Measurements from ENCODE around the gene ETV1. TPM values are rescaled to one million over a fixed set of nuclear protein-coding genes. Genes with fewer than 3 reads are reported as not detected.

ETV1 gene
- total RNA-seq, 1 experiment from 2014 or later, result 68.5 TPM

DNA sequence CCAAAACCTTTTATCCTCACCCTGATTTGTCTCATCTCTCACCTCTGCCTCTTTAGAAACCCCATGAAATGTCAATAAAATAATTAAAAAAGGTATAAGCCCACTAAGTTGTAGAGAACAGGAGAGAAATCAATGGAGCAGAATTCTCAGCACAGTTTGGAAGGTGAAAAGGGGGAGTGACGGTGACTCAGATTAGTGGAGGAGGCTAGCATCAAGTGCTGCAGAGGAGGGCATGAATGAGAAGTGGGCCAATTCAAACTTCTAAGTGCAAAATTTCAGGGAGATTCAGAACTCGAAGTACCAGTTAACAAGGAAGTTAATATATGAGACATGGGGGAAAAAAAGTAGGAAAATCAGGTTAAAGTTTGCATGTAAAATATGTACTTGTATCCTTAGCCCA is 34.9 kb upstream of the ETV1 start:
- Histone ChIP-seq H2AK5ac (ENCODE audit: insufficient read length, low read length) (no peak overlapping the region), H3K4ac (ENCODE audit: low read depth, low read length) (no peak overlapping the region), H4K91ac (ENCODE audit: insufficient read length, low read depth, low read length) (no peak overlapping the region), H3K56ac (ENCODE audit: insufficient read length, low read depth, low read length) (no peak overlapping the region), H3K23me2 (ENCODE audit: insufficient read length, low read depth, low read length, poor library complexity, severe bottlenecking) (no peaks in the 10 kb centered on the region), H4K8ac (replicated peaks; ENCODE audit: insufficient read length, low read depth, low read length) (no peak overlapping the region), H3K23ac (ENCODE audit: insufficient read length, low read depth, low read length) (no peak overlapping the region), H2AFZ (ENCODE audit: low read length) (no peak overlapping the region), H3K79me1 (ENCODE audit: insufficient read depth, low read depth, low read length, poor library complexity, severe bottlenecking) (no peaks in the 10 kb centered on the region), H3K4me2 (ENCODE audit: insufficient read depth, insufficient read length, low read length) (no peak overlapping the region), H3K9me3 (ENCODE audit: control insufficient read depth, low read depth, low read length) (no peaks in the 10 kb centered on the region), H4K5ac (ENCODE audit: insufficient read length, low read depth, low read length) (no peak overlapping the region), H2BK120ac (ENCODE audit: low read depth, low read length, poor library complexity, severe bottlenecking) (no peak overlapping the region), H4K20me1 (ENCODE audit: control insufficient read depth, insufficient read depth, insufficient read length) (no peaks in the 10 kb centered on the region), H2BK20ac (ENCODE audit: low read depth, low read length, poor library complexity, severe bottlenecking) (no peak overlapping the region), H3K9ac (ENCODE audit: extremely low read depth, insufficient read length, low read length) (no peak overlapping the region), H3K18ac (ENCODE audit: insufficient read length, low read depth, low read length) (no peak overlapping the region), H3K14ac (ENCODE audit: insufficient read depth, low read length) (no peak overlapping the region), H2BK5ac (ENCODE audit: insufficient read length, low read length) (no peak overlapping the region), H3K27ac (ENCODE audit: insufficient read length, low read depth, low read length) (no peak overlapping the region), H3T11ph (ENCODE audit: low read length) (no peak overlapping the region), H2BK15ac (ENCODE audit: low read depth, low read length) (no peak overlapping the region), H3K79me2 (ENCODE audit: insufficient read depth, low read length) (no peaks in the 10 kb centered on the region), H3K4me1 (ENCODE audit: insufficient read depth, low read length) (no peaks in the 10 kb centered on the region), H3K27me3 (ENCODE audit: insufficient read depth, low read length) (no peaks in the 10 kb centered on the region), H2BK12ac (ENCODE audit: insufficient read length, low read depth, low read length) (no peak overlapping the region)
- Mint-ChIP-seq H3K4me1 (0 out of 4 replicates have a peak, but pooled peaks cover 0 to 3% of the 10 kb centered on the region in 2 experiments), H3K27me3 (ENCODE audit: low read depth) (no peaks in the 10 kb centered on the region), H3K36me3 (ENCODE audit: insufficient read depth in 1 of 3, low read depth in 3 of 3) (no peaks in the 10 kb centered on the region; a peak in 1 of 7 replicates), H3K27ac (no peak overlapping the region), H3K9me3 (no peaks in the 10 kb centered on the region), H3K4me3 (no peak overlapping the region)
- no peak for DNase-seq
- TF ChIP-seq, protein P1, sequence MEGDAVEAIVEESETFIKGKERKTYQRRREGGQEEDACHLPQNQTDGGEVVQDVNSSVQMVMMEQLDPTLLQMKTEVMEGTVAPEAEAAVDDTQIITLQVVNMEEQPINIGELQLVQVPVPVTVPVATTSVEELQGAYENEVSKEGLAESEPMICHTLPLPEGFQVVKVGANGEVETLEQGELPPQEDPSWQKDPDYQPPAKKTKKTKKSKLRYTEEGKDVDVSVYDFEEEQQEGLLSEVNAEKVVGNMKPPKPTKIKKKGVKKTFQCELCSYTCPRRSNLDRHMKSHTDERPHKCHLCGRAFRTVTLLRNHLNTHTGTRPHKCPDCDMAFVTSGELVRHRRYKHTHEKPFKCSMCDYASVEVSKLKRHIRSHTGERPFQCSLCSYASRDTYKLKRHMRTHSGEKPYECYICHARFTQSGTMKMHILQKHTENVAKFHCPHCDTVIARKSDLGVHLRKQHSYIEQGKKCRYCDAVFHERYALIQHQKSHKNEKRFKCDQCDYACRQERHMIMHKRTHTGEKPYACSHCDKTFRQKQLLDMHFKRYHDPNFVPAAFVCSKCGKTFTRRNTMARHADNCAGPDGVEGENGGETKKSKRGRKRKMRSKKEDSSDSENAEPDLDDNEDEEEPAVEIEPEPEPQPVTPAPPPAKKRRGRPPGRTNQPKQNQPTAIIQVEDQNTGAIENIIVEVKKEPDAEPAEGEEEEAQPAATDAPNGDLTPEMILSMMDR (conservative IDR thresholded peaks at IDR 0.05), result no peak
- WGBS (ENCODE audit: extremely low coverage, insufficient read length, low lambda C conversion rate), result no CpG with 5 or more reads among the region's 2 CpGs
